RPMI8226 (cell line): ENCODE results near the gene GLS.

ENCODE experiments used
- DNase-seq: peaks from one replicate; pipeline ENCODE4 v3.0.0-alpha.2; 2015

Gene GLS

GRCh38 chr2:190888449-190888848 is 7.8 kb downstream of the GLS start:
- no peak for DNase-seq

DNA sequence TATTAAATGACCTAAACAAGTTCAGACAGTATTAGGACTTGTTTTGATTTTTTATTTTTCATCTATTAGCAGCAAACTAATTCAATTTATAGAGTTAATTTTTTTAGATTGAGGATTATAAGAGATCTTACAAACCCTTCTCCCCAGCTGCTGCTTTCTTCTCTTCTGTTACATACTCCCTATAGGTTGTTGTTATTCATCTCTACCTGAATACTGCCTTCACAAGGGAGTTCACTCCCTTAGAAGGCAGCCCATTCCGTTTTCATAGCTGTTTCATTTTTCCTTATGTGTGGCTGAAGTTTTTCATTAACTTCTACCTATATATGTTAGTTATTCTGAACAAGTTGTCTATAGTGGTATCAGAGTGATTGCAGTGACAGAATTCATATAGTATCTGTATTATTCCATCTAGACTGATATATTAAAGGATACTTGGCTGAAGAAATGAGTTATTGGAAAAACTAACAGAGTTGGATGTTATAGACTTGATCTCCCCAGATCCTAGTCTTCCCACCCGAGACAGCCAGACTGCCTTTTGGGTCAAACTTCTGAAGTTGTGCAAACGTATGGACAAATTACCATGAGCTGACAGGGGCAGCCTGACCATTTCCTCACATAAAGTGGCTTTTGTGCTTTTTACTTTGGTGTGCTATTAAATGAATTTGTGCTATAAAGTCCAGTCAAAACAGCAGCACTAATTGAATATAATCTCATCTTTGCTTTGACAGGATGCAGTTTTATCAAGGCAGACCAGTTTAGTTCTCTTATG is 8.7 kb downstream of the GLS start:
- no peak for DNase-seq

GRCh38 chr2:190891372-190891771 is 10.8 kb downstream of the GLS start:
- DNase-seq = no peak

DNA sequence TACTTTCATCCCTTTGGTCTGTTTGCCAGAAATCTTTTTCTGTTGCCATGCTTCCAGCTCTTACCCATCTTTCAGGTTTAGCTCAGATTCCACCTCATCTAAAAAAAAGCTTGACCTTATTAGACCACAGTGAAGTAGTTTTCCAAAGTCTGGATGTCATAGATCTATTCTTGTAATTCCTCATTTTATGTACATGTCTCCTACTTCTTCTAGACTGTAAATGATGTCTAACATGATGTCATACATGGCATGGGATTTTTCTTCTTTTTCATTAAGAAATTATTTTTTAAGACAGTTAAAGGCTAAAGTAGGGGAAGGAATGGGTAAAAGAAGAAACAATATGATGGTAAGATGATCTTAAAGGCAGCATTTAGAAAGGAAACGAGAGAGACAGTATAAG is 11.3 kb downstream of the GLS start:
- DNase-seq = no peak

DNA sequence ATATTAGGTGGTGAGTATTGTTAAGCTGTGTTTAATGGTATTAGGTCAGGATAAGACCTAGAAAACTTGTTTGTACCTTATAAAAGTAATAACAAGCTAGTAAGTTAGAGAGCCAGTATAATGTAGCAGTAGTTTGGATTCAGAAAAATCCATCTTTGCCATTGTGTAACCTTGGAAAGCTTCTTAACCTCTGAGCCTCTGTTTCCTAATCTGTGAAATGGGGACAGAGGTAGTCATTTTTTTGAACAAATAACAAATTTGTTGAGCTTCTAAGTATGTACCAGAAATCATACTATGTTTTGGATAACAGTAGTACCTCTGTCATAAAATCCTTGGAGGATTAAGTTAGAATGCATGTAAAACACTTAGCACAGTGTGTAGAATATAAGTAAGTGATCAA is 12.5 kb downstream of the GLS start:
- DNase-seq = no peak

DNA sequence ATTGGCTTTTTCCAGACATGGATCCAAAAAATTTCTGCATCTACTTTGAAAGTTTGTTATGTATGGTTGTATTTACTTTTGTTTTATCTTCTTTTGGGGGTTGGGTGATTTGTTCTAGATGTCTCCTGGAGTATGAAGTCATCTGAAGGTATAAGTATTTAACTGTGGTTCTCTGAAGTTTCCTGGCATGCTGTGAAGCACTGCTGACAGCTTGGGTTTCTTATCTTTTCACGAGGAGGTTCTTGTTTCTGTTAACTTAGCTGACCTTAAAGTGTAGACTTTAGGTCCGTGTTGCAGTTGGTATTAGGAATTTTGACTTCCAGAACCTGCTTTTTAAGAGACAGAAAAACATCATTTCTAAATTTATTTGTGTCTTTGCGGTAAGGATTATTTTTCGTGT is 15.9 kb downstream of the GLS start:
- no peak for DNase-seq

- no peak for DNase-seq
Measured at GRCh38 chr2:190903693-190904450, 23.3 kb downstream of the GLS start.

DNA sequence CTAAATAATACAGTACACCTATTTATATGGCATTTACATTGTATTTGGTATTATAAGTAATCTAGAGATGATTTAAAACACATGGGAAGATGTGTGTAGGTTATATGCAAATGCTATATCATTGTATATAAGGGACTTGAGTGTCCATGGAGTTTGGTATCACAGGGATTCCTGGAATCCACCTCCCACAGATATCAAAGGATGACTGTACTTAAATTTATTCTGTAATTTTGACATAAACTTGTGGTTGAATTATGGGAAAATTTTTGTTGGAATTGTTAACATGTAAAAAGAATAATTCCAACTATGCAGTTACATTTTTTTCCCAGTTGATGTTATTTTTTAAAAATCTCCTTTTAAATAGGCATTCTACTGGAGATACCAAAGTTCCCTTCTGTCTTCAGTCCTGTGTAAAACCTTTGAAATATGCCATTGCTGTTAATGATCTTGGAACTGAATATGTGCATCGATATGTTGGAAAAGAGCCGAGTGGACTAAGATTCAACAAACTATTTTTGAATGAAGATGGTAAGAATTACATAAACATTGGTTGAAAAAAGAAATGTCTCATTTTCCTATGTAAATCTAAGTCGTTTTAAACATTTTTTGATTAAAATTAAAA is 24.1 kb downstream of the GLS start:
- no peak for DNase-seq

DNA sequence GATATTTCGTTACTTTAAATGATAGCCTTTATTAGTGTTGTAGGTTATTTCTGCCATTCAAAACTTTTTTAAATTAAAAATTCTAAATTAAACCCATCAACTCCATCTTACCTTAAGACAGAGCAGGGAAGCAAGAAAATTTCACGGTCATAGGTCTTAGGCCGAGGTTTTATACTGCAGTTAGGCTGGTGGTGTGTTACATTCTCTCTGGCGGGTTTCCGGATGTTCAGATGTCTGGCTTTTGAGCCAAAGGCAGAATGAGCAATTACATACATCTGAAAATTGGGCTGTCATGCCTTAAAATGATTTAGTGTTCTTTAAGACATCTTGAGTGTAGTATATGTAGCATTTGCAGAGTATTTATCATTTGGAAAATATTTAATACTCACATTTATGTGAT is 27.9 kb downstream of the GLS start:
- no peak for DNase-seq

DNA sequence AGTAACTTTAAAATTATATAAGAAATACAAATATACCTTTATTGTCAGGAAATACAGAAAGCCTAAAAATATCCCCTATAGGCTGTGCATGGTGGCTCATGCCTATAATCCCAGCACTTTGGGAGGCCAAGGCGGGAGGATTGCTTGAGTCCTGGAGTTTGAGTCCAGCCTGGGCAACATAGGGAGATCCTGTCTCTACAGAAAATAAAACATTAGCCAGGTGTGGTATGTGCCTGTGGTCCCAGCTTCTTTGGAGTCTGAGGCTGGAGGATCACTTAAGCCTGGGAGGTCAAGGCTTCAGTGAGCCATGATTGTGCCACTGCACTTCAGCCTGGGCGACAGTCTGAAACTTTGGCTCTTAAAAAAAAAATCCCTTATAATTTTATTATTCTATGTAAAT is 29.1 kb downstream of the GLS start:
- DNase-seq = no peak

- no peak for DNase-seq
Measured at GRCh38 chr2:190910341-190911136, 29.9 kb downstream of the GLS start.

GRCh38 chr2:190911813-190912212 is 31.2 kb downstream of the GLS start:
- DNase-seq = no peak

DNA sequence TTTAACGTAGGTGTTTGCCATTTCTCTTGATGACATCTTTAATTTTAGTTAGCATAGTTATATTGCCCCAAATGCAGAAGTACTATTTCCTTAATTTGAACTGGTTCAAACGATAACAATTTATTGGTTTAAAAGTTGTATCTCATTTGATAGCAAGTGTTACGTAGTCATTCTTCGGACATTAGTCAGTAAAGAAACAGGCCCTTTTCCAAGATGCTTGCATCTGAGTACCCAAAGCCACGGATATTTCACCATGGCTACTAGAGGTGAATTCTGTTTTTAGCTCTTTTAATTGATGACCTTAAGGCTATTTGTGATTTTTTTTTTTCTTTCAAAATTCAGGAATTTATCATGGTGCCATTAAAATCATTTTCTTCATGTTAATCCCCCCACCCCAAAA is 32.1 kb downstream of the GLS start:
- DNase-seq = no peak

DNA sequence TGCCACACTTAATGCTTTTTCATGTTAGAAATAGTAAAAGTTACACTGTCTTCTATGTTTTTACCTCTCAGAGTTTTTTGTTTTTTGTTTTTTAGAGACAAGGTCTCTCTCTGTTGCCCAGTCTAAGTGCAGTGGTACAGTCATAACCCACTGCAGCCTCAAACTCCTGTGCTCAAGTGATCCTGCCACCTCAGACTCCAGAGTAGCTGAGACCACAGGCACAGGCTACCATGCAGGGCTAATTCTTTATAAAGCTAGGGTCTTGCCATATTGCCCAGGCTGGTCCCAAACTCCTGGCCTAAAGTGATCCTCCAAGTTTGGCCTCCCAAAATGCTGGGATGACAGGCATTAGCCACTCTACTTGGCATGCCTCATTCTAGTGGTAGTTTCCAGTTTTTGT is 33.1 kb downstream of the GLS start:
- no peak for DNase-seq

GRCh38 chr2:190916829-190917228 is 36.2 kb downstream of the GLS start:
- no peak for DNase-seq

- DNase-seq = no peak
Measured at GRCh38 chr2:190920085-190920484, 39.5 kb downstream of the GLS start.

DNA sequence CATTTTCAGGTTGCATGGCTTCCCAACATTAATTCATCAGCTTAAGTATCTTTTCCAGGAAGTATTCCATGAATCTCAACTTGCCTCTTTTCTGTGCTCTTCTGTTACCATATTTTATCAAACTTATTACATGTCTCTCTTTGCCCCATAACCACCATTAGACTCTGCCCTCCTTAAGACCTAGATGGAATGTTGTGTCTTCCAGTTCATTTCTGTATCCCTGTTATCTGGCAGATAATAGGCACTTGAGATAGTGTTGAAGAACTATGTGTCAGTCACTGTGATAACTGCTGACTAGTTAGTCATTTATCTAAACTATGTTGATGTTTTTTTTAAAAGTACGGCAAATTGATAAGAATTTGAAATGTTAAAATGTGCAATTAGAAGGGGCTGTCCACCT is 41.8 kb downstream of the GLS start:
- no peak for DNase-seq

GRCh38 chr2:190927301-190927700 is 46.7 kb downstream of the GLS start:
- no peak for DNase-seq

DNA sequence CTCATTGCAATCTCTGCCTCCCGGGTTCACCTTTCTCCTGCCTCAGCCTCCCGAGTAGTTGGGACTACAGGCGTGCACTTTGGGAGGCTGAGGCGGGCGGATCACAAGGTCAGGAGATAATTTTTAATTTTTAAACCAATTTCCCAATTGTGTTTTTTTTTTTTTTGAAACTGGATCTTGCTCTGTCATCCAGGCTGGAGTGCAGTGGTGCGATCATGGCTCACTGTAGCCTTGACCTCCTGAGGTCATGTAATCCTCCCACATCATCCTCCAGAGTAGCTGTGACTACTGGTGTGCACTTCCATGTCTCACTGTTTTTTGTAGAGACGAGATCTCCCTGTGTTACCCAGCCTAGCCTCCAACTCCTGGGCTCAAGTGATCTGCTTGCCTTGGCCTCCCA is 49.3 kb downstream of the GLS start:
- no peak for DNase-seq

- no peak for DNase-seq
Measured at GRCh38 chr2:190930411-190930810, 49.8 kb downstream of the GLS start.

DNA sequence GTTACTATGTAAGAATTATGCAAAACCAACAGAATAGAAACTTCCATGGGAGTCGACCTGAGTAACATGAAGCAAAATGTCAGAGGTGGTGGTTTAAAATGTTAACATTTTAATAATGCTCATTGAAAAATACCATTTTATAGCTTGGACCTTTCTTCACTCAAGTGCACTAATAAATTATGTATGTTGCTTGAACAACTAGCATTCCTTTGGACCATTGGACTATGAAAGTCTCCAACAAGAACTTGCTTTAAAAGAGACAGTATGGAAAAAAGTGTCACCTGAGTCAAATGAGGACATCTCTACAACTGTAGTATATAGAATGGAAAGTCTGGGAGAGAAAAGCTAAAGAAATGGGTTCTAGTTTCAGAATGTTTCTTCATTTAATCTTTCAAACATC is 51.9 kb downstream of the GLS start:
- DNase-seq = no peak

GRCh38 chr2:190933361-190933760 is 52.7 kb downstream of the GLS start:
- DNase-seq = no peak

GRCh38 chr2:190935054-190935453 is 54.4 kb downstream of the GLS start:
- DNase-seq = no peak
